CD4-positive, alpha-beta T cell treated with Interleukin-2 at 100 ng/mL for 4 hours (primary cell): ENCODE measurements around the gene ATXN7L3B.

ENCODE experiments used
- DNase-seq: peaks from one replicate; pipeline ENCODE4 v3.0.0-alpha.2; 2020; ENCODE audit warnings: low spot score

Gene ATXN7L3B

DNA sequence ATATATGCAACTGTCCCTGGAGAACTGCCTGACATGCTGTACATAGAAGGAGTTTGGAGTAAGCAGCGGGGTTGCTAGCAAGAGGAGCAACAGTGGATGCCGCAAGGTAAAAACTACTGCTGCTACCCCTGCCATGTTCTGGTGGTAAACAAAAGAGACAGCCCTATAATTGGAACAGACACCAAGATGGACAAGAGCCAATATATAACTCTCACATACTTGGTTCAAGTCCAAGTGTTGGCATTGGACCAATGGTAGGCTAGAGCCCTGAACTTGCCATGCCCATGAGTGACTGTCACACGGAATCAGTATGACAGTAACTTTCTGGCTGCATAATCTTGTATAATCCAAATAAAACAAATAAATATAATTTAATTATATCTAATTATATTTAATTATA lies 13.7 kb downstream of the ATXN7L3B start:
- no peak for DNase-seq

DNA sequence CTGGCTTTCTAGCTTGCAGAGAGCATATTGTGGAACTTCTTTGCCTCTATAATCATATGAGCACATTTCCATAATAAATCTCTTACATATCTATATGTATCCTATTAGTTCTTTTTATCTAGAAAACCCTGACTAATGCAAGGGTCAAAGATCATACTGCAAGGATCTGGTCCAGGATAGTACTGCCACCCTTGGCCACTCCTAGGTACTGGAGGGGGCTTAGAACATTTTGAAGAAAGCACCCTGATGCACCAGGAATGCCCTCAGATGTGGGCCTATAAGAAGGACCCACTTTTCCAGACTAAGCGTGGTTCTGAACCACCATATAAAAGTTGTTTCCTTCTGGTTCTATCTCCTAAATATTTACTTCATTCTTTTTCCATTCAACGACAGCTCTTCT lies 14.6 kb downstream of the ATXN7L3B start:
- no peak for DNase-seq

DNA sequence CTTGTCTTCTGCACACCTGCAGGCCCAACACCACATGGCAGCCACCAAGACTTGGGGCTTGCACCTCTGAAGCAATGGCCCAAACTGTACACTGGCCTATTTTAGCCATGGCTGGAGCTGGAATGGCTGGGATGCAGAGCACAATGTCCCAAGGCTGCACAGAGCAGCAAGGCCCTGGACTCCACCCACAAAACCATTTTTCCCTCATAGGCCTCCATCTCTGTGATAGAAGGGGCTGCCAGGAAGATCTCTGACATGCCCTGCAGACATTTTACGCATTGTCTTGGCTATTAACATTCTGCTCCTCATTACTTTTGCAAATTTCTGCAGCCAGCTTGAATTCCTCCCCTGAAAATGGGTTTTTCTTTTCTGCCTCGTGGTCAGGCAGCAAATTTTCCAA lies 22.1 kb downstream of the ATXN7L3B start:
- DNase-seq: no peak

DNA sequence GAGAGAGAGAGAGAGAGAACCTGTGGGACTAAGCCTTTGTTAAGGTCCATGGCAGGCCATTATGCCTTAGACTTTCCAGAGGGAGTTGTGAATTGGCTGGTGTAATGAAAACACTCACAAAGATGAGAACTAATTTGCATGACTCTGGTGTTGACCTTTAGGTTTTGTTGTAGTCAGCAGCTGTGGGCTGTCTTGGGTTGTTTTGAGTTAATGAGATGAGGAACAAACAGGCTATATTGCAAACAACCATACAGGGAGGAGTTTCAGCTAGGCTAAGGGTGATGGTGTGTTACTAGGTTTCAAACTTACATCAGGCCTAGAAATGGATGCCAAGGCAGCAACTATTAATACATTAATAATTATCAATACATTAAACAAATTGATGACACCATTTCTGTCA lies 26.3 kb downstream of the ATXN7L3B start:
- DNase-seq: no peak

DNA sequence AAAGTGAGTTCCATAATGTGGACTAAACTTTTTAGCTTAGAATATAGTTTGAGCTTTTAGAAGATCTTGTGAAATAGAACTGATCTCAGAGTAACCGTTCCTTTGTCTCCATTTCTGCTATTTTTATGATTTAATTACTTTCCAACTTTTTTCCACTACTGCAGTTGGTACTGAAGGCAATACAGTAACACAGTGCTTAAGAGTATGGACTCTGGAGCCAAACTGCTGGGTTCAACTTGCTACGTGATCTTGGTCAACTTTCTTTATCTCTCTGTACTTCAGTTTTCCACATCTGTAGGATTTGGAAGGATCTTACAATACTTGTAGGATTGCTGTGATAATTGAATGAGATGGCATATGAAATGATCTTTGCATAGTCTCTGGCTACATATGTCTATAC lies 40.9 kb downstream of the ATXN7L3B start:
- DNase-seq: no peak

DNA sequence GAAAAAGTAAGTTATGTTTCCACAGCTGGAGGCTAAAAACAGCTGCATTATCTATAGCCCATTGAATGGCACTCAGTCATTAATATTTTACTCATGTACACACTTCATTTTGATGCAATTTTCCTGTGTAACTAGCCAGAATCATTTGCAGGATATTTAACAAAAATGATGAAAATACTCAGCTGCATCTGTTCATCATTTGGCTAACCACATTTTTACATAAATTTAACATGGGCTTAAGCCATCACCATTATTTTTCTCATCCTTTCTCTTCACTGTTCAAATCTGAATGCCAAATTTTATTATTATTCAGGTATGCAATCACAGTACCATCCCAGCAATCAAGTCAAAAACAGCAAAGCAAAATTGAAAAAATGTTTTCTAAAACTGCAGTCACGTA lies 41.8 kb downstream of the ATXN7L3B start:
- DNase-seq: no peak

DNA sequence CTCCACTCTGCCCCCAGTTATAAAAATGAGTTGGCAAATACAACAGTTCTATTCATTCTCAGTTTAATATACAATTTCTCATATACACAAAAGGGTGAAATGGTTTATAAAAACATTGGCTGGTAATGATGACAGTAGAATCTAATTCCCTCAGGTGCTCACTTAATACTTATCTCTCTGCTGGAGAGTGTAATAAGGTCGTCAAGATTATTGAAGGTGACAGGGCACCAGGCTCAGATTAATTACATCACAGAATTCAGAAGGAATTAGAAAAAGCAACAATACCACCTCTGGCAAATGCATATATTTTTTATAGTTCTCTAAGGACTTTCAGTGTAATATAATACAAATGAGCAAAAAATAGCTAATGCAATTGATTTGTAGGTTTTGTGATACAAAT lies 42.3 kb downstream of the ATXN7L3B start:
- no peak for DNase-seq

DNA sequence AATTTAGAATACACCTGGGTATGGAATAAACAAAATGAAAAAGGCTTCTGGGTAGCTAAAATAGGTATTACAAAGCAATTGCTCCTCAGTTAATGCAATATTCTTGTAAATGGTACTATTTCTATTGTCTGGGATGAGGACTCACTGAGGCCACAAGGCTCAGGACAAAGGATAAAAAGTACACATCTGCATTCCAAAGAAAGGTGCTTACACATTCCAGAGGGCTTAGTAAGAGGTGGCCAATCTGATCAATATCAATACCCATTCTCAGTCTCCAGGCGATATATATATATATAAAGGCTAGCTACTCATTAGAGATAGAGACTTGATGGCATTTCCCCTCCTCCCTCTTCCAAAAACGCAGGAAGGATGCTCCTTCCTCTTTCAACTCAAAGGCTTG lies 43.8 kb downstream of the ATXN7L3B start:
- DNase-seq: no peak

DNA sequence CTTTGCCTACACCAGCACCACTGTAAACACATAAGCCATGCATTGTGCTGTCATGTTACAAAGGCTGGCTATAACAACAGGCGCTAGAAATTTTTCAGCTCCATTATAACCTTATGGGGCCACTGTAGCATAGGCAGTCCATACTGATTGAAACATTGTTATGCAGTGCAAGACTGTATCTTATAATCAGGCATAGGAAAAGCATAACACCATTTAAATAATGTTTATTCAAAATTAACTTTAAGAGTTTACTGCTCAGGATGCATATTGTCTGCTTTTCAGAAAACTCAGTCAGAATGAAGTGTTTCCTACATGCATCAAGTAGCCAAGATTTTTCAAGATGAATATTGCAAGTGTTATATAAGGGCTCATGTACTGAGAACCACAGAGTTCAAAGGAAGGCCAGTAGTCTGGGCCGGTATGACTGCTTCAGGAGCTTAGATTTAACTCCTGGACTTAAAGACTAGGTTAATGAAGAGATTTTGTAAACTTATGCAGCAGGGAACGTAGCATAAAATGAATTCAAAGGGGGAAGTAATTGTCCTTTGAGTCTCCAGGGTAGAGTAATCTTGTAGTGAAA lies 46.9 kb downstream of the ATXN7L3B start:
- DNase-seq: no peak

DNA sequence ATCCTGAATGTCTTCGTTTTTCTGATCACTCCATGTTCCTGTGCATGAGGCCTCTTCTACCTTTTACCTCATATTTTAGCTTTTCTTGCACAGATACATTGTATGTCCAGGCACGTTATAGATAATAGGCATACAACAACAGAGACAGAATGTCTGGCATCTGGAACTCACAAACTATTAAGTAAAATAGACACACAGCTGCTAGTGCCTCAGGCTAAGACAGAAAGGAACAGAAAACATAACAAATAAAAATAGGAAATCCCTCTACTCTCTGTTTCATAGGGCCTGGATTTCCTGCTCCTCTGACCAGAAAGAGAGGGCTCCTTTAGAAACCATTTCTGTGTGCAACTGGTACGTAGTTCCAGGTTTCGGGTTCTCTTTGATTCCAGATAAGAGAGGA lies 48.6 kb downstream of the ATXN7L3B start:
- DNase-seq: no peak
